Esophagus (tissue), 2 donors: ENCODE measurements around the gene FAM163A. TPM values are rescaled to one million over a fixed set of nuclear protein-coding genes. Genes with fewer than 3 reads are reported as not detected.

Experiments
- H3K27ac ChIP-seq, 2 donors: one replicate each; pipeline ENCODE4 v1.5.1; 2013; ENCODE audit warnings: low read depth in 2 of 2, mild to moderate bottlenecking in 2 of 2, inconsistent platforms in 1 of 2, low read length in 1 of 2, moderate library complexity in 1 of 2
- H3K27me3 ChIP-seq, 2 donors: one replicate each; pipeline ENCODE4 v1.6.1; 2013; ENCODE audit warnings: low read length in 2 of 2, control low read depth in 1 of 2, mild to moderate bottlenecking in 1 of 2; ENCODE audit not compliant: insufficient read depth in 2 of 2, control insufficient read depth in 1 of 2
- H3K36me3 ChIP-seq, 2 donors: one replicate each; pipeline ENCODE4 v1.6.1; 2013; ENCODE audit warnings: low read length in 1 of 2; ENCODE audit not compliant: control insufficient read depth in 2 of 2, insufficient read depth in 2 of 2
- H3K4me1 ChIP-seq, 2 donors: one replicate each; pipeline ENCODE4 v1.6.1; 2013; ENCODE audit warnings: low read length in 1 of 2; ENCODE audit not compliant: control insufficient read depth in 2 of 2, insufficient read depth in 2 of 2
- H3K4me3 ChIP-seq, 2 donors: one replicate each; pipeline ENCODE4 v1.5.1; 2013; ENCODE audit warnings: low read length in 2 of 2, mild to moderate bottlenecking in 2 of 2, low read depth in 1 of 2, moderate library complexity in 1 of 2
- H3K9me3 ChIP-seq, 2 donors: one replicate each; pipeline ENCODE4 v1.6.1; 2013; ENCODE audit warnings: mild to moderate bottlenecking in 2 of 2, low read depth in 1 of 2, low read length in 1 of 2, moderate library complexity in 1 of 2; ENCODE audit not compliant: control insufficient read depth in 2 of 2, insufficient read depth in 1 of 2
- WGBS, 2 donors: extraction: QIAGEN DNeasy Blood & Tissue Kit; methylation state at CpG; one replicate each; pipeline ENCODE4 v1.1.7; 2013; 5-methylcytosine and 5-hydroxymethylcytosine counted together
- polyA plus RNA-seq, 2 donors: library from polyadenylated mRNA; stranded (reverse); fragments of 200-250 nt; gene quantifications; one replicate each; pipeline ENCODE4 v1.2.3, GENCODE V29; 2013
- donor health status: healthy with polysubstance abuse.
- donor health status: Bipolar disorder and iron deficiency.

Gene FAM163A
- polyA plus RNA-seq, 2 donors = 0.01 TPM; not detected in 1

DNA sequence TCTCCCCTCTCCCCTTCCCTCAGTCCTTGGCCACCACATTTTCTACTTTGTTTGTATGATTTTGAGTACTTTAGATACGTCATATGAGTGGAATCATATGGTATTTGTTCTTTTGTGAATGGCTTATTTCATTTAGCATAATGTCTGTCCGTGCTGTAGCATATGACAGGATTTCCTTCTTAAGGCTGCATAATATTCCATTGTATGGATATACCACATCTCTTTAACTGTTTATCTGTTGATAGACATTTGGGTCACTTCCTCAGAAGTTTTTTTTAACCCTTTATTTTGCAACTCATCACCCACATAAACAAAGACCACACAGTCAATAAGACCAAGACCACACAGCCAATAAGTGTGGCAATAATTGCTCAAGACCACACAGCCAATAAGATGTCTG lies 24.9 kb downstream of the FAM163A start:
- Histone ChIP-seq H3K27me3 (peaks cover 0 to 3% of the 10 kb centered on the region in 2 donors), H3K36me3 (no peaks in the 10 kb centered on the region), H3K27ac (no peak overlapping the region), H3K4me3 (no peak overlapping the region), H3K9me3 (no peaks in the 10 kb centered on the region), H3K4me1 (peaks cover 0 to 2% of the 10 kb centered on the region in 2 donors)
- 85 to 94% methylated on average over 2 of the region's 2 CpGs for WGBS, 2 donors

DNA sequence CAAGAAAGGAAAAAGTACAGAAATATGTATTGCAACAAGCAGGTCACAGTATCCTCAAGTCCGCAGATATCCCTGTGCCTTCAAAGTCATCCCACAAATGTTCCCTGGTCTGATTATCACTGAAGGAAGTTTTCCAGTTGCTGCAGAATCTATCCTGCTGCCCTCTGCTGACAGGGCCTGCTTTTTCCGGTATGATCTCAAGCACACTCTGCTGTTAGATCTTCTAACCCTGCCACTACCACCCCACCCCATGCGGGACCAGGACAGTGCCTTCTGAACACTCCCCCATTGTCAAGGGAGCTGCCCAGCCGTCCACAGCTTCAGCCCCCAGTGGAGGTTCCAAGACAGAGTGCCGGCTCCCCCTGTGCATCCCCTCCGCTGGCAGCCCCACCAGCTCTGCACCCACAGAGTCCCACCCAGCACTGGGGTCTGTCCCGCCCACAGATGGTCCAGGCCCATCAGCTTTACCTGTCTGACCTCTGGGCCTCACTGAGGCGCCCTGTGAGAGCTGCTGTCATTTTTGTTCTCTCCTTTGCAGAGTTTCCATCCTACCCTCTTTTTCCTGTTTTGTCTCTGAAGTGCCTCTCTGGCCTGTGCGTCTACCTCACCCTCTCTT lies 27.9 kb downstream of the FAM163A start:
- Histone ChIP-seq H3K4me1 (peaks cover 0 to 2% of the 10 kb centered on the region in 2 donors), H3K36me3 (no peaks in the 10 kb centered on the region), H3K9me3 (no peaks in the 10 kb centered on the region), H3K27me3 (peaks cover 0 to 3% of the 10 kb centered on the region in 2 donors), H3K4me3 (no peak overlapping the region), H3K27ac (no peak overlapping the region)
- 82 to 87% methylated on average over 9 of the region's 9 CpGs for WGBS, 2 donors

DNA sequence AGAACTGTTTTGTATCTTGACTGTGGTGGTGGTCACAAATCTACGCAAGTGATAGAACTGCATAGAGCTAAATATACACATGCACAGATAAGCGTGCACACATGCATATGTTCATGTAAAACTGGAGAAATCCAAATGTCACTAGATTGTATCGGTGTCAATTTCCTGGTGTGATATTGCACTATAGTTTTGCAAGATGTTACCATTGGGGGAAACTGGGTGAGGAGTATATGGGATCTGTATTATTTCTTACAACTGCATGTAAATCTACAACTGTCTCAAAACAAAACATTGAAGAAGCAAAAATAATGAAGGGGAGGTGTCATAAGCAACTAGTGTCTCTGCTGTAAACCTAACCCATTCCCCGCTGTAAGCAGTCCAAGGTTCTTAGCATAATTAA lies 30.2 kb downstream of the FAM163A start:
- Histone ChIP-seq H3K27me3 (no peaks in the 10 kb centered on the region), H3K4me3 (no peak overlapping the region), H3K9me3 (no peaks in the 10 kb centered on the region), H3K4me1 (no peaks in the 10 kb centered on the region), H3K36me3 (no peaks in the 10 kb centered on the region), H3K27ac (no peak overlapping the region)
- WGBS, 2 donors = 98 to 99% methylated on average over 4 of the region's 4 CpGs

DNA sequence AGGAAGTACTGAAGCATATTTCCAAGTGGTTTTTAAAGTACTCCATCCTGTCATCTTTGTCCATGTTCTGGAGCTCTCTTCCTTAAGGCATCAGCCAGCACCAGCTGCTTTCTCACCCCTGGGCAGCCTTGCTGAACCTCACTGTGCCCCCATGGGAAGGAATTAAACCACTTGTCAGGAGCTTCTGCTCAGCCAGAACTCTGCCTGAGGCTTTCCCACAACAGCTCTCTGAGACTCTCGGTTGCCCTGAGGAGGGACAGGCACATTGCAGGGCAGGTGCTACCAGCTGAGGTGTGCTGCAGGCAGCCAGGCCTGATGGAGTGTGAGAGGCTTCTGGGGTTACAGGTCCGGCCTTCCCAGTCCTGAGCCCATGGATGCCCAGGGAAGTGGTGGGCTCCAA lies 30.9 kb downstream of the FAM163A start:
- WGBS, 2 donors = 83 to 89% methylated on average over 2 of the region's 2 CpGs
- no peaks in the 10 kb centered on the region for H3K9me3 ChIP-seq
- H3K27me3 ChIP-seq = no peaks in the 10 kb centered on the region
- H3K4me3 ChIP-seq = no peak overlapping the region
- H3K36me3 ChIP-seq = no peaks in the 10 kb centered on the region
- no peak overlapping the region for H3K27ac ChIP-seq
- H3K4me1 ChIP-seq = no peaks in the 10 kb centered on the region

DNA sequence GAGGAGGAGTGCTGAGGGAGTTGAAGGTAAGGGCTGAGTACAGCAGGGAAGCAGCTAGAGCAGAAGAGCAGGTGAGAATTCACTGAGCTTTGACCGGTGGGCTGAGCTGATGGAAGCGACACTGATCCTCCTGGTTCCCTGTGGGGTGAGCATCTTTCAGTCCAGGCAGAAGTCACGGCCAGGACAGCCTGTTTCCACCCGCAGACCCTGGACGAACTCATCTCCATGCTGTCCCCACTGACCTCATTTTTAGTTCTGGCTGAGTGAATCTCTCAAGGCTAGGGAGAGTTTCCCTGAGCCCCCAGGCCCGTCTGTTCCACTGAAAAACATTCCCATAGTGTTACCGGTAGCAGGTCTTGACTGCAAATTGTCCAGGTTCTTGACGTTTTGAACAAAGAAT lies 31.5 kb downstream of the FAM163A start:
- H3K27ac ChIP-seq = no peak overlapping the region
- H3K4me1 ChIP-seq = no peaks in the 10 kb centered on the region
- no peaks in the 10 kb centered on the region for H3K36me3 ChIP-seq
- 79 to 85% methylated on average over 8 of the region's 8 CpGs for WGBS, 2 donors
- H3K4me3 ChIP-seq = no peak overlapping the region
- H3K9me3 ChIP-seq = no peaks in the 10 kb centered on the region
- no peaks in the 10 kb centered on the region for H3K27me3 ChIP-seq

DNA sequence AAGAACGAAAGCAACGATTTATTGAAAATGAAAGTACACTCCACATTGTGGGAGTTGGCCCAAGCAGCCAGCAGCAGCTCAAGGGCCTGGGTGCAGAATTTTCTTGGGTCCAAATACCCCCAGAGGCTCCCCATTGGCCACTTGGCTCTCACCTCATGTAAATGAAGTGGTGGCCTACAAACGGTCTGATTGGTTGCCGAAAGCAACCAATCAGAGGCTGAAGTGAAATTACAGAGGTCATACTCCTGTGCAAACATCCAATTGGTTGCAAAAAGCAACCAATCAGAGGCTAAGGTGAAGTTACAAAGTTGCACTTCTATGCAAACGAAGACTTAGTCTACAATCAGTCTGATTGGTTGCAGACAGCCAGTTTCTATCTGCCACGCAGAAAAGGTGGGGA lies 31.9 kb downstream of the FAM163A start:
- 88% methylated on average over 6 of the region's 6 CpGs for WGBS, 2 donors
- no peaks in the 10 kb centered on the region for H3K9me3 ChIP-seq
- H3K4me1 ChIP-seq = no peaks in the 10 kb centered on the region
- H3K27me3 ChIP-seq = no peaks in the 10 kb centered on the region
- no peak overlapping the region for H3K4me3 ChIP-seq
- H3K36me3 ChIP-seq = no peaks in the 10 kb centered on the region
- H3K27ac ChIP-seq = no peak overlapping the region

DNA sequence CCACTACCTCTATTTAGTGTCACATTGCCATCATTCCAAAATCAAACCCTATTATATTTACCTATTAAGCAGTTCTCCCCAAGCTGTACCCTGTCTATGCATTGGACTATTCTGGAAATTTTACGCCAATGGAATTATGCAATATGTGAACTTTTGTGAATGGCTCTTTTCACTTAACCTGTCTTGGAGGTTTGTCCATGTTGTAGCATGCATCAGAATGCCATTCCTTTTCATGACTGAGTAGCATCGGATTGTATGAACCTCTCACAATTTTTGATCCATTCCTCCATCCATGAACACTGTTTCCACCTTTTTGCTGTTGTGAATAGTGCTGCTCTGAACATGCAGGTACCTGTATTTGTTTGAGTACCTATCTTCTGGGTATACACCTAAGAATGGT lies 33.7 kb downstream of the FAM163A start:
- H3K27ac ChIP-seq = no peak overlapping the region
- H3K36me3 ChIP-seq = no peaks in the 10 kb centered on the region
- no peaks in the 10 kb centered on the region for H3K4me1 ChIP-seq
- H3K27me3 ChIP-seq = no peaks in the 10 kb centered on the region
- 69 to 77% methylated on average over 2 of the region's 2 CpGs for WGBS, 2 donors
- H3K4me3 ChIP-seq = no peak overlapping the region
- no peaks in the 10 kb centered on the region for H3K9me3 ChIP-seq

DNA sequence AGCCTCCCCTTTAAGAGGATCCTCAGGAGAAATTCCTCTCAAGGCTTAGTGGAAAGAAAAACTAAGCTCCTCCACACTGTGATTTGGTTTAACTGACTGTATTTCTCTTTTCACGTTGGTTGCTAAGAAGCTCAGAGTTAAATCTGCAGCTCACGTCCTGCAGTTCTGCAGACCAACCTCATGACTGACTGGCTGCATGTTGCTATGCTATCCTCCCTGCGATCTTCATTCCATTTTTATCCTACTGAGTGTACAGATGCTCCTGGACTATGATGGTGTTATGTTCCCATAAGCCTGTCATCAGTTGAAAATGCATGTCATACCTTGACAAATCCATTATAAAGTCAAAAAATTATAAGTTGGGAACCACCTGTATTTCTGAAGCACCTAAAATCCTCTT lies 34.6 kb downstream of the FAM163A start:
- Histone ChIP-seq H3K4me1 (no peaks in the 10 kb centered on the region), H3K4me3 (no peak overlapping the region), H3K27ac (no peak overlapping the region), H3K27me3 (no peaks in the 10 kb centered on the region), H3K36me3 (no peaks in the 10 kb centered on the region), H3K9me3 (no peaks in the 10 kb centered on the region)
- 87 to 90% methylated on average over 3 of the region's 3 CpGs for WGBS, 2 donors

DNA sequence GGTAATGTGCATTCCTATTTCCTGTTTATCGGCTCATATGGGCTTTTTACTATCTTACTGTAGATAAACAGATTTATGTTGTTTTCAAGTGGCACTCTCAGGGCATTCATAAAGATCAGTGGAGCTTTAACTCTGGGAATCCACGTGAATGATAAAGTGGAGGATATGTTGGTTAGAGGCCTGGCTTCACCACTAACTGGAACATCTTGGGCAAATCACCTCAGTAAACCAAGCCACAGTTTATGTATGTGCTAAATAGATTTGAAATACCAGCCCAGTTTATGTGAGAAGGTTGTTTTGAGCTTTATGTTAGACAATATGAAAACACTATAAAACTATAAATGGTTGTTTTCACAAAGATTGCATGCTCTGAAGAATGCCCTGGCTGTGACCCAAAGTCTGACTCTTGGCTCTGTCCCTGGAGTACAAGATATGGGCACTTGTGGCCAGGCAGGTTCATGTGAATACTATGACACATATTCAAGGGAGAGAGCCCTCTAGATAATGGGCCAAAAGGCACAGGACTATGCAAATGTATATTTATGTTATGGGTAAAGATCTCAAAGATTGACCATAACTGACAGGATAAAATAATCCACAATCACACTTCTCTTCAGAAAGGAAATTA lies 36.7 kb downstream of the FAM163A start:
- WGBS, 2 donors = 71 to 85% methylated on average over 2 of the region's 2 CpGs
- H3K27ac ChIP-seq = no peak overlapping the region
- H3K27me3 ChIP-seq = no peaks in the 10 kb centered on the region

DNA sequence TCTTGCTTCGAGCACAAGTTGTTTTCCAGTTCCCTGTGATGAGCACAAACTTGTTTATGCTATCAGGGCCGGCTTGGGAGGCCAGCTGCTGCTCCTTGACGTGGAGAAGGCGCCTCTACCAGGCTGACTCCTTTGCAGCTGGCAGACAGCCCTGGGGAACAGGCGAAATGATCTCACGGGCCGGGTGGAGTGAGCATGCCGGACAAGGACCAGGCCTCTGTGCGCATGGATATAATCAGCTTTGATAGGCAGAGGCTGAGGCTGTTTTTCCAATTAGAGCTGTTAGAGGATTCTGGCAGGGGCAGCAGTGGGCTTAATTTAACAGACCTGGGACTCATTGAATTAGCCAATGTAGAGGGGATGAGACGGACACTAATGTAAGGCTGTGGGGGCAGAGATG lies 38.9 kb downstream of the FAM163A start:
- no peaks in the 10 kb centered on the region for H3K4me1 ChIP-seq

More for the DNA sequence above, 36.7 kb downstream of the FAM163A start:
- H3K4me1 ChIP-seq = no peaks in the 10 kb centered on the region
- no peak overlapping the region for H3K4me3 ChIP-seq
- H3K36me3 ChIP-seq = no peaks in the 10 kb centered on the region
- H3K9me3 ChIP-seq = no peaks in the 10 kb centered on the region

More for the DNA sequence above, 38.9 kb downstream of the FAM163A start:
- H3K4me3 ChIP-seq = no peak overlapping the region
- H3K9me3 ChIP-seq = no peaks in the 10 kb centered on the region
- no peaks in the 10 kb centered on the region for H3K36me3 ChIP-seq
- H3K27me3 ChIP-seq = no peaks in the 10 kb centered on the region
- no peak overlapping the region for H3K27ac ChIP-seq
- 70% methylated on average over 10 of the region's 10 CpGs for WGBS, 2 donors
